HepG2 (cell line): Measurements from ENCODE around the gene GPR31. TPM values are rescaled to one million over a fixed set of nuclear protein-coding genes. Genes with fewer than 3 reads are reported as not detected.
A peak's percentile ranks its signal among the peaks of the same experiment; 100 is the strongest.

Source experiments
- ATAC-seq: fragments of 200-7000 bp; cut with Tn5 transposase; 3 replicates; pipeline ENCODE4 v1.9.1; 2020; ENCODE audit warnings: mild to moderate bottlenecking, moderate library complexity
- BruUV-seq: library from RNA; stranded (reverse); fragments of 400-500 nt; replicated peaks from 2 replicates; lab custom pipeline; 2021; lab: Mats Ljungman, UMichigan
- CTCF ChIA-PET: fragments of 300-600 bp; formaldehyde crosslinking; extraction: SDS; loops from one replicate; lab custom pipeline; 2021; ENCODE audit warnings: low total read pairs, inconsistent platforms, low intra/inter-chr PET ratio; lab: Yijun Ruan, JAX
- POLR2A ChIA-PET: fragments of 350-600 bp; sonication (Branson Sonifier 250); formaldehyde crosslinking; loops from one replicate; lab custom pipeline; 2020; ENCODE audit warnings: antibody characterized with exemption, inconsistent platforms; lab: Yijun Ruan, JAX
- DNase-seq: peaks from one replicate; pipeline ENCODE4 v3.0.0-alpha.2; 2015; ENCODE audit warnings: low spot score
- FAIRE-seq: peaks from 3 replicates; lab custom pipeline; 2011; peaks lifted over from hg19 to GRCh38; lab: Jason Lieb, UNC
- H2AFZ ChIP-seq: one replicate; pipeline ENCODE4 v1.6.1; 2011; ENCODE audit warnings: low read length, inconsistent platforms
- H3K27ac ChIP-seq: fragments of 300-600 bp; 3 replicates; pipeline ENCODE4 v1.8.0; 2011; ENCODE audit warnings: mixed run types, mild to moderate bottlenecking, mixed read lengths, low read length, inconsistent platforms; ENCODE audit not compliant: insufficient read depth; ENCODE audit errors: extremely low read length
- H3K27me3 ChIP-seq, 2 experiments: fragments of 200-600 bp in 1 of 2; 2 replicates in 1 of 2; 3 replicates in 1 of 2; pipeline versions ENCODE4 v1.6.0 to v1.8.0; 2011; ENCODE audit warnings: low read length in 2 of 2, mild to moderate bottlenecking in 2 of 2, moderate library complexity in 2 of 2, inconsistent platforms in 1 of 2; ENCODE audit not compliant: insufficient read depth in 2 of 2, control insufficient read depth in 1 of 2
- H3K36me3 ChIP-seq, 2 experiments: fragments of 200-600 bp in 1 of 2; replicated peaks in 1 of 2; 2 replicates in 1 of 2; 3 replicates in 1 of 2; pipeline versions ENCODE4 v1.5.1 to v1.8.0; 2011; ENCODE audit warnings: low read length in 2 of 2, inconsistent platforms in 1 of 2; ENCODE audit not compliant: insufficient read depth in 2 of 2, control insufficient read depth in 1 of 2
- H3K4me1 ChIP-seq: 2 replicates; pipeline ENCODE4 v1.5.1; 2012; ENCODE audit warnings: low read length, inconsistent platforms; ENCODE audit not compliant: insufficient read depth
- H3K4me2 ChIP-seq: 2 replicates; pipeline ENCODE4 v1.6.0; 2011; ENCODE audit warnings: low read depth, low read length, inconsistent platforms
- H3K4me3 ChIP-seq, 3 experiments: fragments of 200-600 bp in 1 of 3; sonication (generic), shearing (Covaris generic) in 1 of 3; replicated peaks in 1 of 3; 2 replicates each; pipeline ENCODE4 v1.5.1; 2011 to 2016; ENCODE audit warnings: low read length in 3 of 3, inconsistent platforms in 2 of 3, low read depth in 2 of 3, mild to moderate bottlenecking in 2 of 3, control low read depth in 1 of 3, mixed read lengths in 1 of 3; ENCODE audit not compliant: insufficient read depth in 1 of 3
- H3K79me2 ChIP-seq: one replicate; pipeline ENCODE4 v1.6.1; 2011; ENCODE audit warnings: low read length, inconsistent platforms; ENCODE audit not compliant: insufficient read depth
- H3K9ac ChIP-seq: 2 replicates; pipeline ENCODE4 v1.6.0; 2011; ENCODE audit warnings: mild to moderate bottlenecking, low read depth, low read length, inconsistent platforms; ENCODE audit not compliant: insufficient read depth
- H3K9me3 ChIP-seq: 2 replicates; pipeline ENCODE4 v1.5.1; 2012; ENCODE audit warnings: mild to moderate bottlenecking, low read length
- H4K20me1 ChIP-seq: 2 replicates; pipeline ENCODE4 v1.6.0; 2011; ENCODE audit warnings: inconsistent platforms, mild to moderate bottlenecking, low read length, moderate library complexity; ENCODE audit not compliant: insufficient read depth
- CC2D1A ChIP-seq: sonication (generic); formaldehyde crosslinking; IDR thresholded peaks from 2 replicates; pipeline ENCODE4 v1.8.1; 2023; ENCODE audit warnings: mild to moderate bottlenecking, missing genetic modification reagents
- DNMT3B ChIP-seq: conservative IDR thresholded peaks from 2 replicates; pipeline ENCODE4 v1.6.1; 2016; ENCODE audit warnings: missing biosample characterization, control low read depth
- MED1 ChIP-seq: sonication (generic); formaldehyde crosslinking; IDR thresholded peaks from 2 replicates; pipeline ENCODE4 v1.4.0; 2020; ENCODE audit warnings: missing genetic modification reagents
- MED13 ChIP-seq: sonication (generic); formaldehyde crosslinking; IDR thresholded peaks from 2 replicates; pipeline ENCODE4 v1.5.0; 2020; ENCODE audit warnings: missing genetic modification reagents
- SRSF1 ChIP-seq: fragments of 200-400 bp; formaldehyde crosslinking; optimal IDR thresholded peaks from 2 replicates; pipeline ENCODE3; 2017; ENCODE audit warnings: mild to moderate bottlenecking, low read depth, low read length, moderate library complexity
- ZNF121 ChIP-seq: sonication (generic); formaldehyde crosslinking; IDR thresholded peaks from 2 replicates; pipeline ENCODE4 v1.5.0; 2020; ENCODE audit warnings: mild to moderate bottlenecking, missing genetic modification reagents
- ZNF205 ChIP-seq: IDR thresholded peaks from 2 replicates; pipeline ENCODE4 v1.6.1; 2018; ENCODE audit warnings: missing biosample characterization, missing genetic modification reagents
- ZNF317 ChIP-seq: sonication (generic); formaldehyde crosslinking; IDR thresholded peaks from 2 replicates; pipeline ENCODE4 v1.5.0; 2020; ENCODE audit warnings: mild to moderate bottlenecking, missing genetic modification reagents
- ZNF547 ChIP-seq: sonication (generic); formaldehyde crosslinking; IDR thresholded peaks from 2 replicates; pipeline ENCODE4 v1.5.1; 2020; ENCODE audit warnings: mild to moderate bottlenecking, missing genetic modification reagents
- ZNF720 ChIP-seq: sonication (generic); formaldehyde crosslinking; IDR thresholded peaks from 2 replicates; pipeline ENCODE4 v1.4.0; 2020; ENCODE audit warnings: missing genetic modification reagents
- WGBS: methylation state at CpG from one replicate; pipeline ENCODE4 v1.1.6; 2017; ENCODE audit warnings: low lambda C conversion rate; 5-methylcytosine and 5-hydroxymethylcytosine counted together
- in situ Hi-C: cut with HindIII; loops from 2 replicates; pipeline ENCODE4 v1.10.0; 2017; ENCODE audit warnings: low pct_unique_long_range_greater_than_20kb; ENCODE audit not compliant: extremely low pct_ligation_motif_present
- intact Hi-C: fragments of 100-400 bp; cut with micrococcal nuclease; formaldehyde crosslinking; loops from one replicate; pipeline ENCODE4 v1.10.0; 2022; ENCODE audit not compliant: unreplicated experiment
- polyA plus RNA-seq, 8 experiments: library from polyadenylated mRNA; depleted of rRNA in 3 of 8; stranded (reverse) in 7 of 8; unstranded in 1 of 8; fragments of >200 nt; fragmentation: Illumina TruSeq in 4 of 8; extraction: Trizol in 4 of 8; gene quantifications; 2 replicates each; pipeline versions ENCODE4 v1.2.1 to v1.2.3, GENCODE V29; 2011 to 2016; ENCODE audit warnings: low read depth in 4 of 8, missing spikeins in 1 of 8, mixed read lengths in 1 of 8; ENCODE audit not compliant: insufficient read depth in 1 of 8
- total RNA-seq, 5 experiments: library from RNA; depleted of rRNA; stranded (reverse); fragments of >200 nt; fragmentation: Illumina TruSeq; extraction: Trizol; gene quantifications; 2 replicates each; pipeline ENCODE4 v1.2.3, GENCODE V29; 2016; ENCODE audit warnings: low read depth in 1 of 5
- TF ChIP-seq, protein P1 (sequence below): sonication (generic); formaldehyde crosslinking; IDR thresholded peaks from 2 replicates; pipeline ENCODE4 v1.4.0; 2020; ENCODE audit warnings: missing genetic modification reagents, mild to moderate bottlenecking, borderline replicate concordance
- TF ChIP-seq, protein P2 (sequence below): sonication (generic); formaldehyde crosslinking; IDR thresholded peaks from 2 replicates; pipeline ENCODE4 v1.5.0; 2020; ENCODE audit warnings: missing genetic modification reagents, mild to moderate bottlenecking, borderline replicate concordance
- TF ChIP-seq, protein P3 (sequence below): sonication (generic); formaldehyde crosslinking; IDR thresholded peaks from 2 replicates; pipeline ENCODE4 v1.5.0; 2020; ENCODE audit warnings: missing genetic modification reagents
- TF ChIP-seq, protein P4 (sequence below): sonication (generic); formaldehyde crosslinking; IDR thresholded peaks from 2 replicates; pipeline ENCODE4 v1.5.0; 2020; ENCODE audit warnings: mild to moderate bottlenecking, missing genetic modification reagents

GPR31 gene
- total and polyA plus RNA-seq, 2 of the 13 experiments (the other 11 are each of a cell fraction or from before 2014, with no cell fraction given): not detected

DNA sequence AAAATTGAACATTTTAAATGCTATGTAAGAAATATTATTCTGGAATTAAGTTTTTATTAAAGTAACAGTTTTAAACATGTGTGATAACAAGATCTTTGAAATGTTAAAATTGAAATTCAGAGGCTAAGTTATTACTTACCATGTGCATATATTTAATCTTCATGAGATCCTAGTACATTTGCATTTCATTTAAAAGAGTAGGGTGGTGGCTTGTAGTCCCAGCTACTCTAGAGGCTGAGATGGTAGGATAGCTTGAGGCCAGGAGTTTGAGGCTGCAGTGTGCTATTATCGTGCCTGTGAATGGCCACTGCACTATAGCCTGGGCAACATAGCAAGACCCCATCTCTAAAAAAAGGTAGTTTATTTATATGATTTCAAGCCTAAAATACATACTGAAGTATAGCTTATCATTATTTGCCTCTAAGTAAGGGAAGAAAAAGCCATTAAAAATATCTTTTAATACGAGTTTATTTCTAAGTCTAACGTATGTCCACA, 31.9 kb downstream of the GPR31 start:
- FAIRE-seq (no peak), ATAC-seq (no peak), DNase-seq (no peak)
- H3K36me3 ChIP-seq: 0 out of 5 replicates have a peak, but pooled peaks cover 0 to 4% of the 10 kb centered on the region in 2 experiments
- no peak overlapping the region for H3K27ac ChIP-seq
- peaks cover 9% of the 10 kb centered on the region for H3K79me2 ChIP-seq
- H3K4me2 ChIP-seq: no peak overlapping the region
- no TSS peak for BruUV-seq
- CTCF ChIA-PET: no interaction called here
- in situ Hi-C loops: loop anchor here (25.0 kb wide), 1 partner anchor 114 kb away; no protein-coding TSS in a partner anchor
- intact Hi-C loops: no loop called here
- no peaks in the 10 kb centered on the region for H3K27me3 ChIP-seq
- TF ChIP-seq, protein P1, sequence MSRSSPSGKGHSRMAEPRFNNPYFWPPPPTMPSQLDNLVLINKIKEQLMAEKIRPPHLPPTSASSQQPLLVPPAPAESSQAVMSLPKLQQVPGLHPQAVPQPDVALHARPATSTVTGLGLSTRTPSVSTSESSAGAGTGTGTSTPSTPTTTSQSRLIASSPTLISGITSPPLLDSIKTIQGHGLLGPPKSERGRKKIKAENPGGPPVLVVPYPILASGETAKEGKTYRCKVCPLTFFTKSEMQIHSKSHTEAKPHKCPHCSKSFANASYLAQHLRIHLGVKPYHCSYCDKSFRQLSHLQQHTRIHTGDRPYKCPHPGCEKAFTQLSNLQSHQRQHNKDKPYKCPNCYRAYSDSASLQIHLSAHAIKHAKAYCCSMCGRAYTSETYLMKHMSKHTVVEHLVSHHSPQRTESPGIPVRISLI (CRISPR knock-in tag): no peak
- TF ChIP-seq MED1 (CRISPR knock-in tag) (no peak), ZNF121 (CRISPR knock-in tag) (peak; percentile 91)
- H4K20me1 ChIP-seq: no peaks in the 10 kb centered on the region
- H3K4me1 ChIP-seq: peaks cover 76% of the 10 kb centered on the region
- no peaks in the 10 kb centered on the region for H3K9me3 ChIP-seq
- H3K9ac ChIP-seq: no peak overlapping the region
- H3K4me3 ChIP-seq: no peak overlapping the region
- 73% methylated on average over 3 of the region's 3 CpGs for WGBS
- H2AFZ ChIP-seq: no peak overlapping the region
- POLR2A ChIA-PET: no interaction called here

DNA sequence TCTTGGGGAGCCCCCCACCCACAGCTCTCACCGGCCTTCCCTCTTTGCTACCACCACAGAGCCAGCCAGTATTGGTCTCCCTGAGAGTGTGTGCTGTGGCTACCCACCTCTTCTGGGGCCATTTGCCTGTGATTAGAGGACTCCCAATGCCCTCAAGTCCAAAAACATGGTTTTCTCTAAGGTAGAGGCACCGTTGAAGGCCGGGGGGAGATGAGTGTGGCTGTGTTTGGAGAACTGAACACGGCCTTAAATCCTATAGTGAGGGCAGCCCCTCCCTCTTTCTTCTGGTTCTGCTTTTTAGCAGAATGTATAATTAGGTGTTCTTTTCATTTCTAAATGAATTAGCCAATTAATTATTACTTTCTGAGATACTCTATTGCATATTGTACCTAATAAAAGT, 32.4 kb downstream of the GPR31 start:
- Histone ChIP-seq H3K27ac (no peak overlapping the region), H2AFZ (no peak overlapping the region), H3K4me1 (peaks cover 76% of the 10 kb centered on the region), H3K9me3 (peaks cover under 1% of the 10 kb centered on the region; the same call in 1 of the 2 replicates), H3K36me3 (0 out of 5 replicates have a peak, but pooled peaks cover 0 to 4% of the 10 kb centered on the region in 2 experiments), H3K4me2 (no peak overlapping the region; the same call in 1 of the 2 replicates), H4K20me1 (no peaks in the 10 kb centered on the region), H3K9ac (no peak overlapping the region), H3K79me2 (peaks cover 9% of the 10 kb centered on the region), H3K4me3 (no peak overlapping the region), H3K27me3 (no peaks in the 10 kb centered on the region)
- DNase-seq (no peak), ATAC-seq (no peak), FAIRE-seq (no peak)
- ChIA-PET POLR2A (no interaction called here), CTCF (no interaction called here)
- 93% methylated on average over 4 of the region's 4 CpGs for WGBS
- intact Hi-C loops: no loop called here
- BruUV-seq: no TSS peak
- in situ Hi-C loops: loop anchor here (25.0 kb wide), 1 partner anchor 113 kb away; no protein-coding TSS in a partner anchor
- TF ChIP-seq ZNF720 (no peak), ZNF205 (CRISPR knock-in tag) (no peak), ZNF547 (CRISPR knock-in tag) (no peak), MED13 (CRISPR knock-in tag) (no peak), SRSF1 (no peak), DNMT3B (no peak), CC2D1A (CRISPR knock-in tag) (no peak), ZNF317 (CRISPR knock-in tag) (no peak)
- TF ChIP-seq, protein P2, sequence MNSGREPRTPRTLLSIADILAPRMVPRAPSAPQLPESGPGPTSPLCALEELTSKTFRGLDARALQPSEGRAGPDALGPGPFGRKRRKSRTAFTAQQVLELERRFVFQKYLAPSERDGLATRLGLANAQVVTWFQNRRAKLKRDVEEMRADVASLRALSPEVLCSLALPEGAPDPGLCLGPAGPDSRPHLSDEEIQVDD (CRISPR knock-in tag): no peak
- TF ChIP-seq, protein P3, sequence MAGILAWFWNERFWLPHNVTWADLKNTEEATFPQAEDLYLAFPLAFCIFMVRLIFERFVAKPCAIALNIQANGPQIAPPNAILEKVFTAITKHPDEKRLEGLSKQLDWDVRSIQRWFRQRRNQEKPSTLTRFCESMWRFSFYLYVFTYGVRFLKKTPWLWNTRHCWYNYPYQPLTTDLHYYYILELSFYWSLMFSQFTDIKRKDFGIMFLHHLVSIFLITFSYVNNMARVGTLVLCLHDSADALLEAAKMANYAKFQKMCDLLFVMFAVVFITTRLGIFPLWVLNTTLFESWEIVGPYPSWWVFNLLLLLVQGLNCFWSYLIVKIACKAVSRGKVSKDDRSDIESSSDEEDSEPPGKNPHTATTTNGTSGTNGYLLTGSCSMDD: no peak
- TF ChIP-seq, protein P4, sequence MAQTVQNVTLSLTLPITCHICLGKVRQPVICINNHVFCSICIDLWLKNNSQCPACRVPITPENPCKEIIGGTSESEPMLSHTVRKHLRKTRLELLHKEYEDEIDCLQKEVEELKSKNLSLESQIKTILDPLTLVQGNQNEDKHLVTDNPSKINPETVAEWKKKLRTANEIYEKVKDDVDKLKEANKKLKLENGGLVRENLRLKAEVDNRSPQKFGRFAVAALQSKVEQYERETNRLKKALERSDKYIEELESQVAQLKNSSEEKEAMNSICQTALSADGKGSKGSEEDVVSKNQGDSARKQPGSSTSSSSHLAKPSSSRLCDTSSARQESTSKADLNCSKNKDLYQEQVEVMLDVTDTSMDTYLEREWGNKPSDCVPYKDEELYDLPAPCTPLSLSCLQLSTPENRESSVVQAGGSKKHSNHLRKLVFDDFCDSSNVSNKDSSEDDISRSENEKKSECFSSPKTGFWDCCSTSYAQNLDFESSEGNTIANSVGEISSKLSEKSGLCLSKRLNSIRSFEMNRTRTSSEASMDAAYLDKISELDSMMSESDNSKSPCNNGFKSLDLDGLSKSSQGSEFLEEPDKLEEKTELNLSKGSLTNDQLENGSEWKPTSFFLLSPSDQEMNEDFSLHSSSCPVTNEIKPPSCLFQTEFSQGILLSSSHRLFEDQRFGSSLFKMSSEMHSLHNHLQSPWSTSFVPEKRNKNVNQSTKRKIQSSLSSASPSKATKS (CRISPR knock-in tag): no peak
